Measurements from ENCODE around the gene PPAT. TPM values are rescaled to one million over a fixed set of nuclear protein-coding genes. Genes with fewer than 3 reads are reported as not detected.
"Not testable (repeated sequence)": the region's sequence is repeated elsewhere in the genome, so short reads cannot be mapped to it uniquely, and the experiment has no call there.

The PPAT gene
- polyA plus RNA-seq, 3 donors, result 0.83 to 1.5 (median 1.4) TPM

GRCh38 chr4:56371426-56372220, 63.8 kb downstream of the PPAT start:
- no CpG with 5 or more reads among the region's 8 CpGs for WGBS (ENCODE audit: insufficient coverage)
- Mint-ChIP-seq H3K4me3 (no peak overlapping the region), H3K9me3 (peaks cover 0 to 2% (median 0%) of the 10 kb centered on the region in 7 donors), H3K4me1 (no peaks in the 10 kb centered on the region), H3K27me3 (ENCODE audit: low read depth in 3 of 3) (no peaks in the 10 kb centered on the region), H3K36me3 (peaks cover 34 to 46% of the 10 kb centered on the region in 2 donors), H3K27ac (no peak overlapping the region)
- TF ChIP-seq CTCF (IDR thresholded peaks at IDR 0.05), result no peak
- Histone ChIP-seq H3K4me3 (replicated peaks in 1 of 3; ENCODE audit: low read depth in 2 of 3, low read length in 3 of 3) (no peak overlapping the region), H3K4me1 (ENCODE audit: control insufficient read depth in 1 of 2, insufficient read depth in 2 of 2, low read length in 2 of 2) (no peaks in the 10 kb centered on the region), H3K79me2 (ENCODE audit: insufficient read depth, low read length) (no peaks in the 10 kb centered on the region), H3K9me3 (replicated peaks in 1 of 2; ENCODE audit: control insufficient read depth in 1 of 2, insufficient read depth in 1 of 2, low read length in 2 of 2) (no peaks in the 10 kb centered on the region), H3K27ac (ENCODE audit: low read depth in 1 of 2, low read length in 2 of 2) (no peak overlapping the region), H2AFZ (ENCODE audit: insufficient read depth, low read depth, low read length, poor library complexity, severe bottlenecking) (no peak overlapping the region), H3K27me3 (ENCODE audit: control insufficient read depth in 2 of 2, insufficient read depth in 2 of 2, low read length in 2 of 2) (no peaks in the 10 kb centered on the region), H3K4me2 (replicated peaks; ENCODE audit: extremely low read depth, low read length, poor library complexity, severe bottlenecking) (no peak overlapping the region), H3K9ac (ENCODE audit: insufficient read depth, low read length, poor library complexity, severe bottlenecking) (no peak overlapping the region), H3K36me3 (replicated peaks in 1 of 2; ENCODE audit: control insufficient read depth in 1 of 2, insufficient read depth in 2 of 2, low read length in 2 of 2) (peaks cover 25 to 66% of the 10 kb centered on the region in 2 donors), H4K20me1 (ENCODE audit: insufficient read depth, low read length) (no peaks in the 10 kb centered on the region)
- intact Hi-C loops (cut with micrococcal nuclease), result no loop called here
- DNase-seq, result no peak

GRCh38 chr4:56370377-56370776, 65.0 kb downstream of the PPAT start:
- Histone ChIP-seq H3K4me3 (replicated peaks in 1 of 3; ENCODE audit: low read depth in 2 of 3, low read length in 3 of 3) (no peak overlapping the region), H2AFZ (ENCODE audit: insufficient read depth, low read depth, low read length, poor library complexity, severe bottlenecking) (no peak overlapping the region), H3K36me3 (replicated peaks in 1 of 2; ENCODE audit: control insufficient read depth in 1 of 2, insufficient read depth in 2 of 2, low read length in 2 of 2) (peaks cover 25 to 61% of the 10 kb centered on the region in 2 donors), H3K9me3 (replicated peaks in 1 of 2; ENCODE audit: control insufficient read depth in 1 of 2, insufficient read depth in 1 of 2, low read length in 2 of 2) (no peaks in the 10 kb centered on the region), H3K79me2 (ENCODE audit: insufficient read depth, low read length) (no peaks in the 10 kb centered on the region), H3K4me2 (replicated peaks; ENCODE audit: extremely low read depth, low read length, poor library complexity, severe bottlenecking) (no peak overlapping the region), H3K9ac (ENCODE audit: insufficient read depth, low read length, poor library complexity, severe bottlenecking) (no peak overlapping the region), H3K27ac (ENCODE audit: low read depth in 1 of 2, low read length in 2 of 2) (no peak overlapping the region), H4K20me1 (ENCODE audit: insufficient read depth, low read length) (no peaks in the 10 kb centered on the region), H3K27me3 (ENCODE audit: control insufficient read depth in 2 of 2, insufficient read depth in 2 of 2, low read length in 2 of 2) (no peaks in the 10 kb centered on the region), H3K4me1 (ENCODE audit: control insufficient read depth in 1 of 2, insufficient read depth in 2 of 2, low read length in 2 of 2) (no peaks in the 10 kb centered on the region)
- H3K27ac Mint-ChIP-seq, result peak overlapping the region in 1 of 7 donors; percentile 10
- no peak for DNase-seq
- no peaks in the 10 kb centered on the region for H3K4me1 Mint-ChIP-seq
- no peak for TF ChIP-seq CTCF (IDR thresholded peaks at IDR 0.05)
- H3K27me3 Mint-ChIP-seq (ENCODE audit: low read depth in 3 of 3), result no peaks in the 10 kb centered on the region
- H3K36me3 Mint-ChIP-seq, result peaks cover 31 to 41% of the 10 kb centered on the region in 2 donors
- no peak overlapping the region for H3K4me3 Mint-ChIP-seq
- WGBS (ENCODE audit: insufficient coverage), result no CpG with 5 or more reads among the region's 3 CpGs
- intact Hi-C loops (cut with micrococcal nuclease), result no loop called here
- H3K9me3 Mint-ChIP-seq, result peaks cover 0 to 7% (median 2%) of the 10 kb centered on the region in 7 donors

- H3K27ac Mint-ChIP-seq; H3K4me1 Mint-ChIP-seq; H2AFZ ChIP-seq (ENCODE audit: insufficient read depth, low read depth, low read length, poor library complexity, severe bottlenecking); H3K9me3 ChIP-seq (replicated peaks in 1 of 2; ENCODE audit: control insufficient read depth in 1 of 2, insufficient read depth in 1 of 2, low read length in 2 of 2); H3K9ac ChIP-seq (ENCODE audit: insufficient read depth, low read length, poor library complexity, severe bottlenecking); H3K4me1 ChIP-seq (ENCODE audit: control insufficient read depth in 1 of 2, insufficient read depth in 2 of 2, low read length in 2 of 2); H3K79me2 ChIP-seq (ENCODE audit: insufficient read depth, low read length); H3K27me3 Mint-ChIP-seq (ENCODE audit: low read depth in 3 of 3); H3K4me3 Mint-ChIP-seq; DNase-seq; H3K4me2 ChIP-seq (replicated peaks; ENCODE audit: extremely low read depth, low read length, poor library complexity, severe bottlenecking); H3K27ac ChIP-seq (ENCODE audit: low read depth in 1 of 2, low read length in 2 of 2); H4K20me1 ChIP-seq (ENCODE audit: insufficient read depth, low read length); intact Hi-C loops (cut with micrococcal nuclease); H3K27me3 ChIP-seq (ENCODE audit: control insufficient read depth in 2 of 2, insufficient read depth in 2 of 2, low read length in 2 of 2); H3K4me3 ChIP-seq (replicated peaks in 1 of 3; ENCODE audit: low read depth in 2 of 3, low read length in 3 of 3): not testable (repeated sequence)
- H3K36me3 ChIP-seq (replicated peaks in 1 of 2; ENCODE audit: control insufficient read depth in 1 of 2, insufficient read depth in 2 of 2, low read length in 2 of 2), result peaks cover 5 to 29% of the 10 kb centered on the region in 2 donors
- Mint-ChIP-seq H3K9me3 (peaks cover 16 to 27% (median 22%) of the 10 kb centered on the region in 7 donors), H3K36me3 (peaks cover 35 to 49% of the 10 kb centered on the region in 2 donors)
- 98% methylated on average over 7 of the region's 12 CpGs for WGBS (ENCODE audit: insufficient coverage)
These were observed 72.4 kb downstream of the PPAT start for GRCh38 chr4:56362981-56363380.

All from CD14-positive monocyte (primary cell).